Measurements from ENCODE around the gene HNRNPA3. TPM values are rescaled to one million over a fixed set of nuclear protein-coding genes. Genes with fewer than 3 reads are reported as not detected.

HNRNPA3 gene
- total and polyA plus RNA-seq, 2 of the 13 experiments (the other 11 are each of a cell fraction or from before 2014, with no cell fraction given): 73.3 to 97.7 TPM

DNA sequence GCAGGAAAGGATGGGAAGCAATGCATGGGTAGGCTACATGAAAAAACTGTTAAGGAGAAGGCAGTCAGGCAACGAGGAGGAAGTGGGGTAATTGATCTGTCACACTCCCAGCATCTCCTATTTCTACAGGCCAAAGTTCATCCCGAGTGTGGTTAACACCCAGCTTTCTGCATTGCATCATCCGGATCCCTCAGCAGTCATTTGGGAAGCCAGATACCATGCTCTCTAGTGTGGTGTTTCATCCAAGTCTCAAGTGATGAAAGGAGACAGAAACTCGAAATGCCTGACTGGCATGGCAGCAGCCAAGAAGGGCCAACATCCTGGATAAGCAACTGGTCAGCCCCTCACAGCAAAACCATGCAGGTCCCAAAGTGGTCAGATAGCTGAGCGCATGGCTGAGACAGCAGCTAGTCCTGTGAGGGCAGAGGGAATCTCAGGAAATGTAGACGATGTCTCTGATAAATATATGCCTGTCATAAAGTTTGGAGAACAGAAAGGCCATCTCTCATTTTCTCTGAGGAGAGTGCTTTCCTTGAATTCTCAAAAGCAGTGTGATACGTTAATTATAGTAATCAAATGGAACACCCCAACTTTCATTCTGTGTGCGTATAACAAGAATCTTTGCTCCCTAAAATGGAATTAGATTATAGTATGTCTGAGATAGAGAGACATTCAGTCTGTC is 24.8 kb upstream of the HNRNPA3 start (continued):
- TF ChIP-seq, protein P1, sequence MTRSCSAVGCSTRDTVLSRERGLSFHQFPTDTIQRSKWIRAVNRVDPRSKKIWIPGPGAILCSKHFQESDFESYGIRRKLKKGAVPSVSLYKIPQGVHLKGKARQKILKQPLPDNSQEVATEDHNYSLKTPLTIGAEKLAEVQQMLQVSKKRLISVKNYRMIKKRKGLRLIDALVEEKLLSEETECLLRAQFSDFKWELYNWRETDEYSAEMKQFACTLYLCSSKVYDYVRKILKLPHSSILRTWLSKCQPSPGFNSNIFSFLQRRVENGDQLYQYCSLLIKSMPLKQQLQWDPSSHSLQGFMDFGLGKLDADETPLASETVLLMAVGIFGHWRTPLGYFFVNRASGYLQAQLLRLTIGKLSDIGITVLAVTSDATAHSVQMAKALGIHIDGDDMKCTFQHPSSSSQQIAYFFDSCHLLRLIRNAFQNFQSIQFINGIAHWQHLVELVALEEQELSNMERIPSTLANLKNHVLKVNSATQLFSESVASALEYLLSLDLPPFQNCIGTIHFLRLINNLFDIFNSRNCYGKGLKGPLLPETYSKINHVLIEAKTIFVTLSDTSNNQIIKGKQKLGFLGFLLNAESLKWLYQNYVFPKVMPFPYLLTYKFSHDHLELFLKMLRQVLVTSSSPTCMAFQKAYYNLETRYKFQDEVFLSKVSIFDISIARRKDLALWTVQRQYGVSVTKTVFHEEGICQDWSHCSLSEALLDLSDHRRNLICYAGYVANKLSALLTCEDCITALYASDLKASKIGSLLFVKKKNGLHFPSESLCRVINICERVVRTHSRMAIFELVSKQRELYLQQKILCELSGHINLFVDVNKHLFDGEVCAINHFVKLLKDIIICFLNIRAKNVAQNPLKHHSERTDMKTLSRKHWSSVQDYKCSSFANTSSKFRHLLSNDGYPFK (CRISPR knock-in tag; IDR thresholded peaks at IDR 0.05; ENCODE audit: borderline replicate concordance): peak; percentile 45; the same call in 1 of the 2 replicates
- TF ChIP-seq, protein P2, sequence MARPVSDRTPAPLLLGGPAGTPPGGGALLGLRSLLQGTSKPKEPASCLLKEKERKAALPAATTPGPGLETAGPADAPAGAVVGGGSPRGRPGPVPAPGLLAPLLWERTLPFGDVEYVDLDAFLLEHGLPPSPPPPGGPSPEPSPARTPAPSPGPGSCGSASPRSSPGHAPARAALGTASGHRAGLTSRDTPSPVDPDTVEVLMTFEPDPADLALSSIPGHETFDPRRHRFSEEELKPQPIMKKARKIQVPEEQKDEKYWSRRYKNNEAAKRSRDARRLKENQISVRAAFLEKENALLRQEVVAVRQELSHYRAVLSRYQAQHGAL (CRISPR knock-in tag; IDR thresholded peaks at IDR 0.05; ENCODE audit: not compliant biosample characterization): no peak
- TF ChIP-seq ZFP62 (CRISPR knock-in tag; IDR thresholded peaks at IDR 0.05) (no peak), ZNF556 (CRISPR knock-in tag; IDR thresholded peaks at IDR 0.05; ENCODE audit: borderline replicate concordance) (no peak), ZBTB7A (CRISPR knock-in tag; IDR thresholded peaks at IDR 0.05) (peak; percentile 59; the same call in 1 of the 2 replicates), NCOA1 (CRISPR knock-in tag; IDR thresholded peaks at IDR 0.05) (no peak), HCFC1 (IDR thresholded peaks at IDR 0.05; ENCODE audit: low read depth, low read length) (no peak), ZFP82 (CRISPR knock-in tag; IDR thresholded peaks at IDR 0.05; ENCODE audit: borderline replicate concordance) (no peak), KLF12 (CRISPR knock-in tag; IDR thresholded peaks at IDR 0.05; ENCODE audit: borderline replicate concordance) (no peak), NR2F6 (IDR thresholded peaks at IDR 0.05) (peak; percentile 80), NR2F6 (CRISPR knock-in tag; IDR thresholded peaks at IDR 0.05) (peak; percentile 89), ZNF232 (CRISPR knock-in tag; IDR thresholded peaks at IDR 0.05; ENCODE audit: borderline replicate concordance) (peak; percentile 75; the same call in 1 of the 2 replicates), ZNF724P (CRISPR knock-in tag; IDR thresholded peaks at IDR 0.05; ENCODE audit: borderline replicate concordance) (no peak; the same call in 1 of the 2 replicates), ZNF598 (CRISPR knock-in tag; IDR thresholded peaks at IDR 0.05; ENCODE audit: borderline replicate concordance) (peak; percentile 82; the same call in 1 of the 2 replicates)
- TF ChIP-seq, protein P3, sequence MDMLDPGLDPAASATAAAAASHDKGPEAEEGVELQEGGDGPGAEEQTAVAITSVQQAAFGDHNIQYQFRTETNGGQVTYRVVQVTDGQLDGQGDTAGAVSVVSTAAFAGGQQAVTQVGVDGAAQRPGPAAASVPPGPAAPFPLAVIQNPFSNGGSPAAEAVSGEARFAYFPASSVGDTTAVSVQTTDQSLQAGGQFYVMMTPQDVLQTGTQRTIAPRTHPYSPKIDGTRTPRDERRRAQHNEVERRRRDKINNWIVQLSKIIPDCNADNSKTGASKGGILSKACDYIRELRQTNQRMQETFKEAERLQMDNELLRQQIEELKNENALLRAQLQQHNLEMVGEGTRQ (IDR thresholded peaks at IDR 0.05; ENCODE audit: low read depth, low read length): no peak
- TF ChIP-seq, protein P3 (CRISPR knock-in tag; IDR thresholded peaks at IDR 0.05; ENCODE audit: borderline replicate concordance): no peak

Data from HepG2 (cell line).